GM21381 (cell line): ENCODE results near the gene AANAT.

Experiments
- ATAC-seq: cut with Tn5 transposase; IDR thresholded peaks from one replicate; pipeline ENCODE4 v1.9.1; 2021; ENCODE audit warnings: mild to moderate bottlenecking, moderate library complexity; ENCODE audit not compliant: unreplicated experiment

Gene AANAT

DNA sequence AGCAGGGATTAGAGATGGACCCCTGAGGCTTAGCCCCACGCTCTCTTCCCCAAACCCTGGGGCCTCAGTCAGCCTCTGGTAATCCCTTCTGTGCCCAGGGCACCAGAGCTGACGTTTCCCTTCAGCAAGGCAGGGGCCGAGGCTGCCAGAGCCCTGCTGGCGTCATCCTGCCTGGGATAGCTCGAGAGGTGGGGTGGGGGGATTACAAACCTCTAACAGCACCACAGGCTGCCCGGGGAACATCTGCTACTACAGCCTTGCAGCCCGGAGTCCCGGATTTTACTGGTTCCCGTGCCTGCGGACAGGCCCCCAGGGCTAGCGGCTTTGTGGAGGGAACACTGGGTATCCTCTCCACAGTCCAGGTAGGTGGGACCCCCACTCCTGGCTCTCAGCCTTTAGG lies at the start of gene AANAT:
AANAT (plus strand) TSS at position 238 of the 400 bp plus-strand sequence. CDS start 1,144 bp downstream, outside the sequence.
- no peak for ATAC-seq

GRCh38 chr17:76419576-76420260 lies 47.7 kb upstream of the AANAT start:
- ATAC-seq = no peak

GRCh38 chr17:76420356-76421043 lies 46.9 kb upstream of the AANAT start:
- no peak for ATAC-seq

DNA sequence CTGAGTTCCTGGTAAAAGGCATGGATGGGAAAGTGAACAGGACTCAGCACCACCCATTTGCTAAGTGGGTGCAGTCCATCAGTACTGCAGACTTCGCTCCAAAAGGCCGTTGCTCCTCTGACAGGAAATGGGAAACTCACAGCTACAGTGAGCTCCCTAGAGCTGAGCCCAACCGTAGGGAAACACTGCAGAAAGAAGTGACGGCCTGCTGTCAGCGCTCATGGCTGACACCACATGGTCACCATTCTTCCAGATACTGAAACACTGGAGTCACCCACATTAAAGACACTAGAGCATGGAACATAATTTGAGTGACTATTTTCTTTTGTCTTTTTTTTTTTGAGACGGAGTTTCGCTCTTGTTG lies 46.4 kb upstream of the AANAT start:
- ATAC-seq = no peak

GRCh38 chr17:76422406-76422805 lies 45.0 kb upstream of the AANAT start:
- ATAC-seq = no peak

GRCh38 chr17:76422860-76423259 lies 44.5 kb upstream of the AANAT start:
- no peak for ATAC-seq

DNA sequence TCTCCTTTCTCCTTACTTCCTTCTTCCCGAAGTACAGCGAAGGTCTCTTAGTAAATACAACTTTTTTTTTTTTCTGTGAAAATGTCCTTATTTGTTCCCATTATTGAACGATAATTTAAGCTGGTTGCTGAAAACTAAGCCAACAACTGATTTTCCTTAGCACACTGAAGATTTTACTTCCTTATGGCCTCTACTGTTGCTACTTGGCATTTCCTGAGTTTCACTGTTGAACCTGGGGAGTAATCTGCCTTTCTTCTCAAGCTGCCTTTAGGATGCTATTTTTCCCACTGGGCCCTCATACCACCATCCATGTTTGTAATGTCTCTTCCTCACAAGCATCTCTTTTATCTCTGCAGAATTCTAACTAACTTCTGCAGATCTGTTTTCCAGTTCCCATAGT lies 40.5 kb upstream of the AANAT start:
- no peak for ATAC-seq

DNA sequence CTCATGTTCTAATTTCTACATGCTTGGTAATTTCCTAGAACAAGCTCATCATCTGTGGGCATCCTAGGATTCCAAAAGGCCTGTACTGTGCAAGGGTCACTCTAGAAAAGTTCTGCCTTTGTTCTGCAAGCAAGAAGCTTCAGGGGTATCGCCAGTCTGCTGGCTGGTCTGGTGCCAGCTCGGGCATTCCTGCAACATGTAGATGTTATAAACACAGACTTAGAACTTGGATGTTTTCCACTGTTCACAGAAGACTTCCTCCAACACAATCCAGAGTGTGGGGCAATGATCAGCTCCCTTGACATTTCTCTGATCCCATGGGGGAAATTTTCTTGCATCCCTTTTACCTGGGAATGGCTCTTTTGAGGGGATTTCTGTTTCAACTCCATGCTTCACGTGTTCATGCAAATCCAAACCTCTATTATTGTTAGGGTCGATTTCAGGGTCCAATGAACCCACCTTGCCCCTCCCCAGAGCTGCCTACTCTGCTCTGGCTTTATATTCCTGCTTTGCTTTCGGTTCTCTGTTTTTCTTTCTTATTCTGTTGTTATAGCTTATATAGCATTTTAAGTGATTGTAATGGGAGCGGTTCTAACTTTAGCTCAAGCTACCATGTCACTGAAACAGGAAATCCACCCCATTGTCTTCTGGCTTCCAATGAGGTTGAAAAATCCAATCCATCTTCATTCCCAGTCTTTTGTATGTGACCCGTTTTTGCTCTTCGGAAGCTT lies 39.7 kb upstream of the AANAT start:
- ATAC-seq = no peak

DNA sequence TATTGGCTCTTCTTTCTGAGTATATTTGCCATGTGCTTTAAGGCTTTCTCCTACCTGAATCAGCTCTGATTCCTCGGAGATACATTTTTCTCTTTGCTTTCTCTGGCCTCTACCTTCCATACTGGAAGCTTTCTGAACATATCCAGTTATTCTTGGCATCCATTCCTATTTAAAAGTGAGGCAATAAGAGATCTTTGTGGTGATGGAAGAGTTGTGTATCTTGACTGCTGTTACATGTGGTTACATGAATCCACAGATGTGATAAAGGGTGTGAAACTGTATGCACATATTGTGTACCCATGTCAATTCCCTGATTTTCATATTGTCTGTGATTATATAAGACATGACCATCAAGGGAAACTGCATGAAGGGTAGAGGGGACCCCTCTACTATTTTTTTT lies 38.9 kb upstream of the AANAT start:
- no peak for ATAC-seq

GRCh38 chr17:76431509-76431908 lies 35.9 kb upstream of the AANAT start:
- ATAC-seq = no peak

GRCh38 chr17:76432004-76432403 lies 35.4 kb upstream of the AANAT start:
- no peak for ATAC-seq

- no peak for ATAC-seq
Observed at GRCh38 chr17:76432712-76433336, 34.6 kb upstream of the AANAT start.

GRCh38 chr17:76433693-76434092 lies 33.7 kb upstream of the AANAT start:
- no peak for ATAC-seq

DNA sequence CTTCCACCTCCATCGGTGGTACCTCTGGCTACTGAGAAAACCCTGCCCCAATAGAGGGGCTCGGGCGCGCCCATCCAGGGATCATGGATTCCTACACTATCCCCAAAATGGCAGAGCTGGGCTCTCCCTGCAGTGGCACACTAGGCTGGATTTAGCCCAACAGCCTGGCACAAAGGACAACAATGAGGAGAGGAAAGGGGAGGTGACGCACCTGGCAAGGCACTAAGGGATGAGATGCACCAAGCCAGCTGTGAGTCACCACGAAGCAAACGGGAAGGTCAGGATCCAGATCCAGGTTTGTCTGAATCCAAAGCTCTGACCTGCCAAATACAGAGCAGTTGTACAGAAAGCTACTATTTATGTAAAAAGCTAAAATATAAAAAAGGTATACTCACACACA lies 32.5 kb upstream of the AANAT start:
- ATAC-seq = no peak

DNA sequence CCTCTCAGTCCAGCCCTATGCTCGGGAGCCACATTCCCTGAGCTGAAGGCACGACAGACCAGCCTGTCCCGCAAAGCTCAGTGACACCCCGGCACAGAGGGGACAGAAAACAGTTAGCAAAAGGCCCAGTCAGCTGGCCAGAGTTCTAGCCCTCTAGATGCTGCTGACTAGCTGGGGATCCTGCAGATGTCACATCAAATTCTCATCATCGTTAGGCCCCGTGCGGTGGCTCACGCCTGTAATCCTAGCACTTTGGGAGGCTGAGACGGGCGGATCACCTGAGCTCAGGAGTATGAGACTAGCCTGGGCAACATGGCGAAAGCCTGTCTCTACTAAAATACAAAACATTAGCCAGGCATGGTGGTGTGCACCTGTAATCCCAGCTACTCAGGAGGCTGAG lies 31.7 kb upstream of the AANAT start:
- ATAC-seq = no peak

- no peak for ATAC-seq
Observed at GRCh38 chr17:76437467-76438402, 29.7 kb upstream of the AANAT start.

DNA sequence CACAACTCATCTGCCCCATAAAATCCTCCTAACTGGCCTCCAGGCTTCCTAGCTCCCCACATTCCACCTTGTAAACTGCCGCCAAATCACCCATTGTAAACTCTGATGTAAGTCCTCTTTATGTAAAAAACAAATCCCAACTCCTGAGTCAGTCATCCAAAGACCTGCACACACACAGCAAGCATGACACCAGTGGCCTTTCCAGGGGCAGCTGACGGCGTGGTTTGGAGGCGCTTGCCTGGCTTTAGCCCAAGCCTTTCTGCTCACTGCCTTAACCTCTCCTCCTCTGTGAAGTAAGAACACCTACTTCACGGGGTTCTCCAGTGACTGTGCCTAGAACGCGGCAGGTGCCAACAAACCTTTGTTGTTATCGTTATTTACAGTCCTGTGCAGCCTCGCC lies 28.5 kb upstream of the AANAT start:
- no peak for ATAC-seq

DNA sequence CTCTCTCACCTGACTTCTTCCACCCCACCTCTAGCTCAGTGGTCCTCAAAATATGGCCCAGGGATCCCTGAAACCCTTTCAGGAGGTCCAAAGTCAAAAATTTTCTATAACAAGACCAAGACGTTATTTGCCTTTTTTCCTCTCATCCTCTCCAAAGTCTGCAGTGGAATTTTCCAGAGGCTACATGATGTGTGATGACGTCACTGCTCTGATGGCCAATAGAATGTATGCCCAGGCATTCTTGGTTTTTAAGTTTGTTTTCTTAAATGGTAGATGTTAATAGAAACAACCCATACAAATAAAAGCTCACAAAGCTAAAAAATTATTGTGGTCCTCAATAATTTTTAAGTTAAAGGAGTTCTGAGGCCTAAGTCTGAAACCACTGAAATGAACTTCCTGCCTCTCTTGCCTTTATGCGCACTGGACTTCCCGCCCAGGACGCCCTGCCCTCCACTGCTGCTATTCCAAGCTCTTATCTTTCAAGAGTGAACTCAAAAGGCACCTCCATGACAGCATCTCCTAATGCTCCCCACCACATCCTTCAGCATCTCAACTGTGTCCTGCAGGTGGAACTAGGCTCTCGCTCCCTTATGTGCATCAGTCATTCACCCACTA lies 28.0 kb upstream of the AANAT start:
- no peak for ATAC-seq

DNA sequence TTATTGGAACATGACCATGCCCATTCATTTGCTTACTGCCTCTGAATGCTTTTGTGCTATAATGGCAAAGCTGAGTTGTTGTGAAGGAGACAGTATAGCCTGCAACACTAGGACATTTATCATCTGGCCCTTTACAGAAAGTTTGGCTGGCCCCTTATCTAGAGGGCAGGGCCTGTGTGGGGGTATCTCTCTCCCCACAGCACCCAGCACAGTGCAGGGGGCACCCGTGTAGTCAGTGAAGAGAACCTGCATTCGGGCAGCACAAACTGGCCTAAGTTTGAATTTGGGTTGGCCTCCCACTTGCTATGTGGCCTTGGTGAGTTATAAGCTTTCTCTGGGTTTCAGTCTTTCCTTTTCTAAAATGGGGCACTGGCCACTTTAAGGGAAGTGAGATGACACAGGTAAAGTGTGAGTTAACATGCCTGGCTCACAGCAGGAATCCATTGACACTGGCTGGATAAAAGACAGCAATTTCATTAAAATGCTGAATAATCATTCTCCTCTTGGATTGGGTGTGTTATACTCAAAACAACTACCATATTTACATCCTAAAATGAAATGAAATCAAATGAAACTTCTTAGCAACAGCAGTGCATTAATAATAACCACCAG lies 26.5 kb upstream of the AANAT start:
- ATAC-seq = no peak
